GM10266 (cell line): ENCODE measurements around the gene SLIT3.
"Not testable (repeated sequence)": the region's sequence is repeated elsewhere in the genome, so short reads cannot be mapped to it uniquely, and the experiment has no call there.

ENCODE experiments used
- DNase-seq: peaks from one replicate; pipeline ENCODE4 v3.0.0; 2012; ENCODE audit errors: extremely low spot score
- CTCF ChIP-seq: IDR thresholded peaks from 2 replicates; pipeline ENCODE4 v1.5.1; 2012; ENCODE audit warnings: mild to moderate bottlenecking, low read depth; ENCODE audit not compliant: control insufficient read depth, insufficient read depth; ENCODE audit errors: missing control alignments

The SLIT3 gene

GRCh38 chr5:168647083-168647482 lies 653.9 kb downstream of the SLIT3 start:
- no peak for DNase-seq
- no peak for TF ChIP-seq CTCF

- no peak for TF ChIP-seq CTCF
These were observed 654.6 kb downstream of the SLIT3 start for GRCh38 chr5:168646335-168646734.

GRCh38 chr5:168645195-168645594 lies 655.7 kb downstream of the SLIT3 start:
- no peak for DNase-seq
- no peak for TF ChIP-seq CTCF

More at GRCh38 chr5:168646335-168646734, 654.6 kb downstream of the SLIT3 start:
- DNase-seq = no peak

- no peak for DNase-seq
- no peak for TF ChIP-seq CTCF
These were observed 658.9 kb downstream of the SLIT3 start for GRCh38 chr5:168642019-168642418.

GRCh38 chr5:168638846-168639245 lies 662.1 kb downstream of the SLIT3 start:
- not testable (repeated sequence) for DNase-seq

- no peak for DNase-seq
- TF ChIP-seq CTCF = no peak
These were observed 663.1 kb downstream of the SLIT3 start for GRCh38 chr5:168637793-168638192.

- DNase-seq = no peak
- no peak for TF ChIP-seq CTCF
These were observed 663.7 kb downstream of the SLIT3 start for GRCh38 chr5:168637281-168637680.

- not testable (repeated sequence) for DNase-seq
These were observed 670.0 kb downstream of the SLIT3 start for GRCh38 chr5:168630958-168631357.

GRCh38 chr5:168624850-168625364 lies 676.0 kb downstream of the SLIT3 start:
- no peak for TF ChIP-seq CTCF
- DNase-seq = no peak
